GM06990 (cell line): Measurements from ENCODE around the gene ATG10.

Source experiments
- DNase-seq: peaks from one replicate; pipeline ENCODE4 v3.0.0-alpha.2; 2011; ENCODE audit not compliant: insufficient read length; ENCODE audit errors: extremely low read depth
- H3K27me3 ChIP-seq: replicated peaks from 2 replicates; pipeline ENCODE4 v1.6.0; 2011; ENCODE audit warnings: low read length; ENCODE audit not compliant: control insufficient read depth, insufficient read depth
- H3K36me3 ChIP-seq: 2 replicates; pipeline ENCODE4 v1.5.1; 2011; ENCODE audit warnings: low read length; ENCODE audit not compliant: control insufficient read depth, insufficient read depth
- H3K4me3 ChIP-seq: replicated peaks from 2 replicates; pipeline ENCODE4 v1.5.1; 2011; ENCODE audit warnings: low read depth, mild to moderate bottlenecking, control low read depth, low read length
- TF ChIP-seq, protein P1 (sequence below): IDR thresholded peaks from 2 replicates; pipeline ENCODE4 v1.5.1; 2011; ENCODE audit warnings: low read length, control low read depth, mild to moderate bottlenecking, inconsistent platforms; ENCODE audit not compliant: insufficient read depth, poor library complexity, severe bottlenecking

Gene ATG10

DNA sequence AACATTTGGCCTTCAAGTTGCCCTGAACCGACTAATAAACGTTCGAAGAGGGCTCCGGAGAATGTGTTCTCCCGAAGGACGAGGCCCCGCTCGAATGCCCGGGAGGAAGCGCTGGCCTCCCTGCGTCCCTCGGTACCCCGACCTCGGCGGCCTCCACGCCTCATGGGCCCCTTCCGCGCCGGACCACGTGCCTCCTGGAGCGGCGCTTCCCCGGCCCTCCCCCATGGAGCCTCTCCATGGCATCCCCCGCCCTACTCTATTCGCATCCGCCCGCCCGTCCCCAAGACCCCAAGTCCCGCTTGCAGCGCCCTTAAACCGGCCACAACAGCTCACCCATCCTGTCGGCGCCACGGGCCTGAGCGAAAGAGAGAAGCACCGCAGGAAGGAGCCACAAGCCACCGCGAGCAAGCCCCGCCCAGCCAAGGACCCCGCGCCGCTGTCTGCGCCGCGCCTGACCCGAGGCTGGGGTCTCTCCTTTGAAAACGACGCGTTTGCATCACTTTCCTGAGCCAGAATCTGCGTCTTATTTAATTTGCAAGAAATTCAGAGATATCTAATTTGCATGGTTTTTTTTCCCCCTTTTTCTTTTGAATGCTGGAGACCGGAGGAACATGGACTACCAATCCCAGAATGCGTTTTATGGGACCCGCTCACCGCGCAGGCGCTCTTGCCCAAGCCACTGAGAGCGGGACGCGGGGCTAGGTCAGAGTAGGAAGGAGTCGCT is 306.3 kb downstream of the ATG10 start, which contains the start of gene RPS23:
TSS of gene RPS23 (minus strand) at position 368 of the 724 bp plus-strand sequence. CDS start at position 337, 31 bp downstream.
- TF ChIP-seq, protein P1, sequence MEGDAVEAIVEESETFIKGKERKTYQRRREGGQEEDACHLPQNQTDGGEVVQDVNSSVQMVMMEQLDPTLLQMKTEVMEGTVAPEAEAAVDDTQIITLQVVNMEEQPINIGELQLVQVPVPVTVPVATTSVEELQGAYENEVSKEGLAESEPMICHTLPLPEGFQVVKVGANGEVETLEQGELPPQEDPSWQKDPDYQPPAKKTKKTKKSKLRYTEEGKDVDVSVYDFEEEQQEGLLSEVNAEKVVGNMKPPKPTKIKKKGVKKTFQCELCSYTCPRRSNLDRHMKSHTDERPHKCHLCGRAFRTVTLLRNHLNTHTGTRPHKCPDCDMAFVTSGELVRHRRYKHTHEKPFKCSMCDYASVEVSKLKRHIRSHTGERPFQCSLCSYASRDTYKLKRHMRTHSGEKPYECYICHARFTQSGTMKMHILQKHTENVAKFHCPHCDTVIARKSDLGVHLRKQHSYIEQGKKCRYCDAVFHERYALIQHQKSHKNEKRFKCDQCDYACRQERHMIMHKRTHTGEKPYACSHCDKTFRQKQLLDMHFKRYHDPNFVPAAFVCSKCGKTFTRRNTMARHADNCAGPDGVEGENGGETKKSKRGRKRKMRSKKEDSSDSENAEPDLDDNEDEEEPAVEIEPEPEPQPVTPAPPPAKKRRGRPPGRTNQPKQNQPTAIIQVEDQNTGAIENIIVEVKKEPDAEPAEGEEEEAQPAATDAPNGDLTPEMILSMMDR: no peak
- DNase-seq: peak; percentile 91
- H3K36me3 ChIP-seq: peaks cover 13% of the 10 kb centered on the region
- H3K27me3 ChIP-seq: no peaks in the 10 kb centered on the region
- H3K4me3 ChIP-seq: peak within 1 kb of the TSS; percentile 98

DNA sequence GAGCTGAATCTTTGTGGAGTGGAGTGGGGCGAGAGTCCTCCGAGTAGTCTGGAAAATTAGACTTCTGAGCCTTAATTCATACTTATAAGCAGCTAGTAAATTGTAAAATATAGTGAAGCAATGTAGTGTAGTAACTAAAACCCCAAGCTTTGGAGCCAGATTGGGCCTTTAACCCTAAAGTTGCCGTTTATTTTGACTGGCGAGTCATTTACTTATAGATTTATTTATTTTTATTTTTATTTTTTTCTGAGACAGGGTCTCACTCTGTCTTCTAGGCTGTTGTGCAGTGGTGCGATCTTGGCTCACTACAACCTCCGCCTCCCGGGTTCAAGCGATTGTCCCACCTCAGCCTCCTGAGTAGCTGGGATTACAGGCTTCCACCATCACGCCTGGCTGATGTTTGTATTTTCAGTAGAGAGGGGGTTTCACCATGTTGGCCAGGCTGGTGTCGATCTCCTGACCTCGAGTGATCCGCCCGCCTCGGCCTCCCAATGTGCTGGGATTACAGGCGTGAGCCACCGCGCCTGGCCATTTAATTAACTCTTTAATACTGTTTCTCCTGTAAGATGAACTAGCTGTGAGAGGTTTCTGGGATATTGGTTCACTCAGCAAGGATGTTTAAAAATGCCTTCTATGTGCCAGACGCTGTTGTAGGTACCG is 307.0 kb downstream of the ATG10 start:
- DNase-seq: no peak
- no peaks in the 10 kb centered on the region for H3K27me3 ChIP-seq
- TF ChIP-seq, protein P1: no peak

DNA sequence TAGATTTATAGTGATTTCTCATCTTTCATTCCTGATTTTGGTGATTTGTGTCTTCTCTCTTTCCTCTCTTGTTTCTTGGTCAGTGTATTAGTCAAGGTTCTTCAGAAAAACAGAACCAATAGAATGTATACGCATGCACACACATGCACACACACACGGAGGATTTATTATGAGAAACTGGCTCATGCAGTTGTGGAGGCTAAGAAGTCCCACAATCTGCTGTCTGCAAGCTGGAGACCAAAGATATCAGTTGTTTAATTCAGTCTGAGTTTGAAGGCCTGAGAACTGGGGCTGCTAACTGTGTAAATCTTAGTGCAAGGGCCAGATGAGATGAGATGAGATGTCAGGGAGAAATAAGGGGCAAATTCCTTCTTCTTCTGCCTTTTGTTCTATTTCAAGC is 312.1 kb downstream of the ATG10 start:
- H3K27me3 ChIP-seq: no peaks in the 10 kb centered on the region
- no peak for DNase-seq
- no peaks in the 10 kb centered on the region for H3K36me3 ChIP-seq
- TF ChIP-seq, protein P1: no peak
- H3K4me3 ChIP-seq: no peak overlapping the region

More for the DNA sequence above, 307.0 kb downstream of the ATG10 start:
- H3K4me3 ChIP-seq: peak overlapping the region; percentile 98
- H3K36me3 ChIP-seq: peaks cover 13% of the 10 kb centered on the region

DNA sequence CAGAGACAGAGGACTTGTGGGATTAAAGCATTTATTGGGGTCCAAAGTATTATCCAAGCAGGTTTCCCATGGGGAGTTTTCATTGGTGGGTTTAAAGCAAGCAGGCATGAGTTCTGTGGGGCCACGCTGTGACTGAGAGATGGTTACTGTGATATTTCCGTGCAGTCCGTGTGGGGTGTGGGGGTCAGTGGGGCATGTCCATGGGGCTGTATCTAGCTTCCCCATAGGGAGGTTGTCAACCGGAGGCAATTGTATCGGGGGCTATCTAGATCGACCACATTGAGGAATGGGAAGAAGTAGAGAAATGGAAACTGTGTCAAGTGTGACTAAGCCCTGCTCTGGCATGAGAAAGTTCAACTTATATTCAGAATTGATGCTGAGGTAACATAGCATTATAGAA is 313.4 kb downstream of the ATG10 start:
- no peak for DNase-seq
- TF ChIP-seq, protein P1: no peak
- Histone ChIP-seq H3K36me3 (no peaks in the 10 kb centered on the region), H3K4me3 (no peak overlapping the region), H3K27me3 (no peaks in the 10 kb centered on the region)

DNA sequence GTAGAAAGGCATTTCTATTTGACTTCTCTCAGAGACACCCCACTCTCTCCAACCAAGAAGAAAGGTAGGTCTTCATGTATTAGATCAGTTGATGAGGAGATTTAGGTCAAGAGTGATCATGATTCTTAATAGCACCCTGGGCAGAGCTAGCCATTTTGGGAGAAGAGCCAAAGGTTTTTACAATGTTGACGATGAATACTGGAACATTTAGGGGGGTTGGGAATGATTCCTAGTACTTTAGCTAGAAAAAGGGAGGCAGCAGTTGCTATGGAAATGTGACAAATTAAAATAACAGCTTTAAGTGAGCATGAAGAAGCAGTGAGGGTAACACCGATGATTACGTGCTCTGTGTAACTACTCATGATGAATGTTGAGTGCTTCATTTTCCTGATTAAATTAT is 315.8 kb downstream of the ATG10 start:
- H3K27me3 ChIP-seq: no peaks in the 10 kb centered on the region
- TF ChIP-seq, protein P1: no peak
- H3K36me3 ChIP-seq: no peaks in the 10 kb centered on the region
- no peak overlapping the region for H3K4me3 ChIP-seq
- DNase-seq: no peak
